Putamen (tissue), 1 donor: ENCODE results near the gene FOXM1.

Experiments used
- DNase-seq: peaks from one replicate; pipeline ENCODE4 v3.0.0-alpha.2; 2016; ENCODE audit warnings: low spot score

Gene FOXM1, protein sequence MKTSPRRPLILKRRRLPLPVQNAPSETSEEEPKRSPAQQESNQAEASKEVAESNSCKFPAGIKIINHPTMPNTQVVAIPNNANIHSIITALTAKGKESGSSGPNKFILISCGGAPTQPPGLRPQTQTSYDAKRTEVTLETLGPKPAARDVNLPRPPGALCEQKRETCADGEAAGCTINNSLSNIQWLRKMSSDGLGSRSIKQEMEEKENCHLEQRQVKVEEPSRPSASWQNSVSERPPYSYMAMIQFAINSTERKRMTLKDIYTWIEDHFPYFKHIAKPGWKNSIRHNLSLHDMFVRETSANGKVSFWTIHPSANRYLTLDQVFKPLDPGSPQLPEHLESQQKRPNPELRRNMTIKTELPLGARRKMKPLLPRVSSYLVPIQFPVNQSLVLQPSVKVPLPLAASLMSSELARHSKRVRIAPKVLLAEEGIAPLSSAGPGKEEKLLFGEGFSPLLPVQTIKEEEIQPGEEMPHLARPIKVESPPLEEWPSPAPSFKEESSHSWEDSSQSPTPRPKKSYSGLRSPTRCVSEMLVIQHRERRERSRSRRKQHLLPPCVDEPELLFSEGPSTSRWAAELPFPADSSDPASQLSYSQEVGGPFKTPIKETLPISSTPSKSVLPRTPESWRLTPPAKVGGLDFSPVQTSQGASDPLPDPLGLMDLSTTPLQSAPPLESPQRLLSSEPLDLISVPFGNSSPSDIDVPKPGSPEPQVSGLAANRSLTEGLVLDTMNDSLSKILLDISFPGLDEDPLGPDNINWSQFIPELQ

DNA sequence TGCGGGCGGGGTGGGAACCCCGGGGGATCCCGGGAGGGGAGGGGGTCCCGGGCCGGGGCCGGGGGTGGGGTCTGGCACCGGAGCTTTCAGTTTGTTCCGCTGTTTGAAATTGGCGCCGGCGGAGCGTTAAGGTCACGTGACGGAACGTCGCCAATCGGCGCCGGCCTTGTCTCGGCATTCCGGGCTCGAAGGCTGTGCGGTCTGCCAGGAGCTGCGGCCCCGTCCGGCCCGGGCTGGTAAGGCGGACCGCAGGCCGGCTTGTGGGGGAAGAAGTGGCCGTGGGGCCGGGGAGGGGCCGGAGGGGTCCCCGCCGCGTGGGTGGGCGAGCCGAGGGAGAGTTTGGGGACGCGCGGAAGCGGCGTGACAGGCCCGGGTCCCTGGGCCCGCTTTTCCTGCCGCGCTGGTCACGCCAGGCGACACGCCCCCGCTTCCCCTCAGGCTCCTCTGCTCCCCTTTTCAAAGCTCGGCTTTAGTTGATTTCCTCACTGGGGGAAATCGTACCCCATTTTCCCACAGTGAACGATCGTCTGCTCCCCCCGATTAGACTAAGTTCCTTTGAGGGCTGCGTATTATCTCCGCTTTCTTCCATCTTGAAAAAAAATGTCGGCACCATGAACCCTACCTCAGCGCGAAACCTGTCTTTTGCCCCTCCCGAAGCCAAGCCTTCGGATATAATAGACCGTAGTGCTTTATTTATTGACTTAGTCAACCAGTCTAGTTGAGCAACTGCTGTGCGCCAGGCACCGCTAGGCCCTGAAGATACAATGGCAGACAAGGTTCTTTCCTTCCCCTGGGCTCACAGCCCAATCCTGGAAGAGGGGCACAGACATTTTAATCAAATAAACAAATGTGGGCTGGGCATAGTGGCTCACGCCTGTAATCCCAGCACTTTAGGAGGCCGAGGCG lies at the start of gene FOXM1, which contains the start of gene RHNO1:
TSS of gene FOXM1 (minus strand) at position 128 of the 906 bp plus-strand sequence. CDS start 2,696 bp downstream, outside the sequence.
TSS of gene RHNO1 (plus strand) at position 177 of the 906 bp plus-strand sequence. CDS start 8,144 bp downstream, outside the sequence.
- DNase-seq = peak; percentile 91

DNA sequence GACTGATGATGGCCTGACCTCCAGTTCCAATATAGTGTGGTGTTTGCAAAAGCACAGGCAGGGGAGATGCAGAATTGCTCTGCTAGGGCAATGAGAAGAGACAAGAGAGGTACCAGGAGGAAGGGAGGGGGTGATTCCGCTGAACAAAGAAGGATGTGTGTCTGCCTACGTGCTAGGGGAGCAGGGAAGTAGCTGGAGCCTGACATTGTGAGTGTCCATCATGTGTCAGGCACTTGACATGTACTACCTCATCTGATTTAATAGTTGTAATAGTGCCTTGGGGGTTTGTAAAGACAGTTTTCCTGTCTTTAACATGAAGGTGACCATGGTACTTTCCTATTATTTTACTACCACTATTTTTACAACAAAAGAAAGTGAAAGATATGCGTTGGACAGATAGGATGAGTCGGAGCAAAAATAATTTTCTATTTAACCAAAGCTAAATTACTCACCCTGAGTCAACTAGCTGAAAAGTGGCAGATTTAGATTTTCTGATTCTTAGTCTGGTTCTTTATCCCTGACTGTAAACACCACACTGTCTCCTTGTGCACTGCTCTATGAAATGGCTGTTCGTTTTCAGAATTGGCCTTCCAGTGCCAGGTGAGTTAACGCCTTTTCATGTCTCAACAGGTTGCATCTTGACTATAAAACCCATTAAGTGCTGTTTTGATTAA lies 48.5 kb upstream of the FOXM1 start:
- DNase-seq = no peak

DNA sequence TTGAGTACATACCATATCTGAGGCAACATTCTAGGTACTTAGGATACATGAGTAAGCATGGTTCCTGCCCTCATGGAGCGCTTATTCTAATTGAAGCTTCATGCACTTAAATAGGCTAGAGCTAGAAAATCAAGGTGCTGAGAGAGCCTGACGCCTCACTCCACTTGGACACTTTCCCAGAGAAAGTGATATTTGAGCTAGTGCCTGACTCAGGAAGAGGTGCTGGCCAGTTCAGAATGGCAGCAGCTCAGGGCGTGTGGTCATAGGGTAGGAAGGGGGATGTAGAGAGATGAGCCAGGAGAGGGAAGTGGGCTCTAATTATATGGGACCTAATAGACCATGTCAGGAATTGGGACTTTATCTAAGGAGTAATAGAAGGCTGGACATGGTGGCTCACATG lies 47.0 kb upstream of the FOXM1 start:
- no peak for DNase-seq

DNA sequence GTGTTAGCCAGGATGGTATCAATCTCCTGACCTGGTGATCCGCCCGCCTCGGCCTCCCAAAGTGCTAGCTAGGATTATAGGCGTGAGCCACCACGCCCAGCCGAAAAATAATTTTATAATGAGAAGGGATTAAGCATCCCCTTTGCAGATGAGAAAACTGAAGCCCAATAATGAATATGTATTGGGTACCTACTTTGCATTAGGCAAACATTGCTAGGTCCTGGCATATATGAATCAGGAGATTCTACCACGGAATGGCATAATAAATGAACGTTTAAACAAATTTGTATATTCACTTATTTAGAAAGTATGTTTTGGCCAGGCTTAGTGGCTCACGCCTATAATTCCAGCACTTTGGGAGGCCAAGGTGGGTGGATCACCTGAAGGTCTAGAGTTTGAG lies 46.1 kb upstream of the FOXM1 start:
- no peak for DNase-seq

DNA sequence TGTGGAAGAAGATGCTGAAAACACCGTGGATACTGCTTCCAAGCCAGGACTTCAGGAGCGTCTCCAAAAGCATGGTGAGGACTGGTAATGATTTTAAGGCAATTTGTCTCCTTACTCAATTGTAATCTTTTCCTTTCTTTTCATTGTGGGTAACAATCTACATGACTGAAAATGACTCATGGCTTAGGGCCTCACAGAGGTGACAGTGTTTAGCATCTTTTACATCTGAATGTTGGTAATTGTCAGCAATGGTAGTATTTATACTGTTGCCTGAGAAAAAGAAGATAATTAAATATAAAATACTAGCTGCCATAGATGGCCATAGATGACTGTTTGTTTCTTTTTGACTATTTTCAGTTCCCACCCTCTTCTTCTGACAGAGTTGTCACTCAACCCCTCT lies 45.4 kb upstream of the FOXM1 start:
- no peak for DNase-seq

DNA sequence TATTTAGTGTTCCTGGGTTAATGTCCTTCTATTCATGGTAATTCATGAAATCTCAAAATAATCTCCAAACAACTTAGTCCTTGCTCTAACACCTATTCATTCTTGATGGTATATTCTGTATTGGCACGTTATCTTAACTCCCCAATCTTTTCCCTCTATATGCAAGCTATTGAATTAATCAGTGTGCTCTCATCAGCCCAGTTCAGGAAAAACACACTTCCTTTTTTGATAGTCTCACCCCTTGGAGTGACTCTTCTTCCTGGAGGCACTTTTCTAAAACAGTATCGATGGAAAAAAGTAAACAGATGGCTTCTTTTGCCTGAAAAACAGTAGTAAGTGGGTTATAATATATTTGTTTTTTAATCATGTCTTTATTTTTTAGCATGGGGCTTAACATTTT lies 42.3 kb upstream of the FOXM1 start:
- no peak for DNase-seq

DNA sequence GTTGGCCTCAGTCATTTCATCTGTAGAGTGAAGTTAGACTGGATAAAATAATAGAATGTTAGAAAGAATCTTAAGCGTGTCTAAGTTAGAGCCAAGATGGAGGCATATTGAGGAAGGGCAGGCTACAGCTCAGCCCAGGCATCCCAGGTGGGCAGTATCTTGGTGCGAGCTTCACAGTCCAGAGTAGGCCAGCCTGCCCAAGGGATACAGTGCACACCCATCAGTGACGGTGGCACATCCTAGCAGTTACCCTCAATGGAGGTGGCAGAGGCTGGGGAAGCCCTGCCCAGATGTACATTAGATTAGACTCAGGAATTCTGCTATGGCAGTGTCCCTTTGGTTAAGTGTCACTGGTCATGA lies 35.2 kb upstream of the FOXM1 start:
- no peak for DNase-seq

DNA sequence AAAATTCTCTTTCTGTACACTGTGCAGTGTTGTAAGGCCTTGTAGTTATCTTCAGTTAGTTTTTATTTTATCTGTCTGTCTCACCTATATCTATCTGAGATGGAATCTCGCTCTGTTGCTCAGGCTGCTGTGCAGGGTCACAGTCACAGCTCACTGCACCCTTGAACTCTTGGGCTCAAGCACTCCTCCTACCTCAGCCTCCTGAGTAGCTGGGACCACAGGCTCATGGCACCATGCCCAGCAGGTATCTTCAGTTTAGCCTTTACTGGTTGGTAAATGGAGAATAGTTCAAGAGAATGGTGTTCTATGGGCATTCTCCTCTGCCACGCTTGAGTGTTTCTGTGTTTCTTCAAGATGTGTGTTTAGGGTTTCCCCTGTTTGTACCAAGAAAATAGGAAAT lies 27.3 kb upstream of the FOXM1 start:
- no peak for DNase-seq

DNA sequence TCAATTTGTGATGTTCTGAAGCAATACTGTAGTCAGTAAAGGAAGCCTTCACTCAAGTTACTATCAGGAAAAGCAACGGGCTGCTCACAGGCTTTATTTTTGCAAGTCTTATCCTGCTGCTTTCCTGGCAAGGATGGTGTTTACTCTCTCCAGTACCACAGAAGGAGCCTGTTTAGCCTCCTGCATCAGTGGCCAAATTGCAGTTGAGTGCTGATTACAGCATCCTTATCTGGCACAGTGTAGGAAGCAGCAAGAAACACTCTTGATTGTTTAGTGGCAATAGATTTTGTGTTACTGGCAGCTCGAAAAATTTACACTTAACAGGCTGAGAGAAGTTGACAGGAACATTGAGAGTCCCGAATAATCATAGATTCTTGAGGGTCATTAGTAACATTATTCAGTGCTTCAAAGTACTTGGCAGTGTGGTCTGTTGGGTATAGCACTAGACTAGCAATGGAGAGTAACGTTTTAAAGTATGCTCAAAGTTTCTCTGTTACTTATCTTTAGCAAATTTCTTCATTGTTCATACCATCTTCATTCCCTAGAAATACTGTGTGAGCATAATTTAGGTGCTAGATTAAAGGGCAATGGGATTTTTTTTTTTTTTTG lies 25.4 kb upstream of the FOXM1 start:
- DNase-seq = peak; percentile 76

DNA sequence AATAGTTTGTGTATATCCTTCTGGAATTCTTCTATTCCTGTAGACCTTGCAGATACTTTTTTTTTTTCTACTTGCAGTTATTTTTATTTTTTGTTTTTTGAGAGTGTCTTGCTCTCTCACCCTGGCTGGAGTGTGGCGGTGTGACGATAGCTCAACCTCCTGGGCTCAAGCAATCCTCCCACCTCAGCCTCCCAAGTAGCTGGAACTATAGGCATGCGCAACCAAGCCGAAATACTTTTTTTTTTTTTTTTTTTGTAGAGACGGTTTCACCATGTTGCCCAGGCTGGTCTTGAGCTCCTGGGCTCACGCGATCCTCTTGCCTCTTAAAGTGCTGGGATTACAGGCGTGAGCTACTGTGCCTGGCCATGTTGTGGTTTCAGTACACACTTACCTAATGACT lies 23.7 kb upstream of the FOXM1 start:
- DNase-seq = no peak

DNA sequence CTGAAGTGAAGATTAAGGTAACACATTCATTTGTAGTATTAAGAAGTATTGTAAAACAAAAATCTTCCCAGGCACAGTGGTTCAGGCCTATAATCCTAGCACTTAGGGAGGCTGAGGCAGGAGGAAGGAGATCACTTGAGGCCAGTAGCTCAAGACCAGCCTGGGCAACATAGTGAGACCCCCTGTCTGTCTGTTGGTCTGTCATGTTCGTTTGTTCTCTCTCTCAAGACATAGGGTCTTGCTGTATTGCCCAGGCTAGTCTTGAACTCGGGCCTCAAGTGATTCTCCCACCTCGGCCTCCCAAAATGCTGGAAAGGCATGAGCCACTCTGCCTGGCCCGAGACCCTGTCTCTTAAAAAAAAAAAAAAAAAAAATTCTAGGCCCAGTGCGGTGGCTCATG lies 20.4 kb upstream of the FOXM1 start:
- DNase-seq = no peak

DNA sequence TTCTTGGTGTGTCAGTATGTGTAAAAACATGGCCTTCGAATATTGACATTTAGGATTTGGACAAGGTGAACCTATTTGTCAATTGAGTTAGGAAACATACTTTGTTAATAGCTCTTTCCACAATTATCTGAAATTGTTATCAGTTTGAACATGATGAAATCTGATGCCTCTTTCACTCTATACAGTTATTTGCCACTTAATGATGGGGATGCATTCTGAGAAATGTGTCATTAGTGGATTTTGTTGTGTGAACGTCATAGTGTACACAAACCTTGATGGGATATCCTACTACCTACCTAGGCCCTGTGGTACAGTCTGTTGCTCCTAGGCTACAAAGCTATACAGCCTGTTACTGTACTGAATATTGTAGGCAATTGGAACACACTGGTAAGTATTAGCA lies 18.5 kb upstream of the FOXM1 start:
- DNase-seq = no peak

DNA sequence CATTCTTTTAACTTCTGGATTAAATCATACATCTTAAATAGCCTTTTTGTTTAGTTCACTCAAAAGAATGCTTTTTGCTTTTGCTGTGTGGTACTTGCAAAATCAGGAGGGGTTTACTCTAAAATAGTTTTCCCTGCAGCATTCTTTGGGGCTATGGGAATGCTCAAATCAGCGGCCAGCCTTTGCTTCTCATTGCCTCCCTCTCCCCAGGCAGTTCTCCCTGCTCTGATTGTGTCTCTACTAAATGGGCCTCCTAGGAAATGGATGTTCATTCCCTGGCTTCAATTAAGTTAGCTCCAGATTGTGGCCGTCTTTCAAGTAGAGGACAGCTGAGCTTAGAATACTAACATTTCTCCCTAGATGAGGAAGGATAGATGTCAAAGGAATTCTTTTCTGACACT lies 18.1 kb upstream of the FOXM1 start:
- no peak for DNase-seq

DNA sequence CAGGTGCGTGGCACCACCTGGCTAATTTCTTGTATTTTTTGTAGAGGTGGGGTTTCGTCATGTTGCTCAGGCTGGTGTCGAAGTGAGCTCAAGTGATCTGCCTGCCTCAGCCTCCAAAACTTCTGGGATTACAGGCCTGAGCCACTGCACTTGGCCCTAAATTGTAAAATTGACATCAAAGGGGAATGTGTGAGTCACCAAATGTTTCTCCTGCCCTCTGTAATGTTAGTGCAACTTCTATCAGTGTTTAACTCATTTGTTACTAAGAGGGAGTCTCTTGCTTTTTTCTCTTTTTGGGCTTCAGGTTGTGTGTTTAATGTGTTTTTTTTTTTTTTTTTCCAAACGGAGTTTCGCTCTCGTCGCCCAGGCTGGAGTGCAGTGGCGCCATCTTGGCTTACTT lies 16.0 kb upstream of the FOXM1 start:
- DNase-seq = no peak

DNA sequence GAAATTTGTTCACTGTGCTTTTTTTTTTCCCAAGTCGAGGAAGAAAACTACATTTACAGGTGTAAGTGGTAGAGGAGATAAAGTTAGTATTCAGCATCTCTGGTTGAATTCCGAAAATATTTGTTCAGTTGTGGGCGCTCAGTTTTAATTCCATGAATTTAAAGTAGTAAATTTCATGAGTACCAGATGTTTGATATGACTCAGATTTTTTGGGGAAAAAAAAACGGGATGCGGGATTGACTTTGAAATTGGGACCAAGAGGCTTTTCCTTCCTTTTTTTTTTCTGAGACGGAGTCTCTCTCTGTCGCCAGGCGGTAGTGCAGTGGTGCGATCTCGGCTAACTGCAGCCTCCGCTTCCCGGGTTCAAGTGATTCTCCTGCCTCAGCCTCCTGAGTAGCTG lies 15.3 kb upstream of the FOXM1 start:
- no peak for DNase-seq

DNA sequence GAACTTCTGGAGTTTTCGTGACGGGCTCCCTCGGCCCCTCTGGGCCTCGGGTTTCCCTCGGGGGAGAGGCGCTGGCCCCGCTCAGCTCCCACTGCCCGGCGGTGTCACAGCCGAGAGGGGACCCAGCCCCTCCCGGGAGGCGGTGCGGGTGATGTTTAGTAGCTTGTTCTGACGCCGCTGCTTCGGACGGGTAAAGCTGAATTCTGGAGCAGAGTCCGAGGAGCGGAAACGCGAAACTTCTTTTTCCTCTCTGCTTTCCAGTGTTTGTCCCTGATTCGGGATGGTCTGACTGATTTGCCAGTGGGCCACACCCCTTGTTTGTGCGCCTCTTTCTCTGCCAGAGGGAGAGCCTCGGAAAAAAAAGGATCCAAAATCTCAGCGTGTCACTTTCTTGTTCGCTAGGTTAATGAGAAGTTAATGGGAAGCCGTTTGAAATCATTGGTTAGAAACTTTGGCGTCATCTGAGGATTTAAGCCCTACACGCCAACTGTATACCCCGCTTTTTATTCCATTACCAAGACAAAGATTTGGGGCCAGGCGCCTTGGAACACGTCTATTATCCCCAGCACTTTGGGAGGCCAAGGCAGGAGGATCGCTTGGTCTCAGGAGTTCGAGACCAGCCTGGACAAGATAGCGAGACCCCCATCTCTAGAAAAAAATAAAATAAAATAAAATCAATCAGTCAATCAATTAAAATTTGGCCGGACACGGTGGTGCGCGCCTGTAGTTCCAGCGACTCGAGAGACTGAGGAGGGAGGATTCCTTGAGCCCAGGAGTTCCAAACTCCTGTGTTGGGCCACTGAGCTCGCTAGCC lies 14.5 kb upstream of the FOXM1 start:
- DNase-seq = peak; percentile 47

DNA sequence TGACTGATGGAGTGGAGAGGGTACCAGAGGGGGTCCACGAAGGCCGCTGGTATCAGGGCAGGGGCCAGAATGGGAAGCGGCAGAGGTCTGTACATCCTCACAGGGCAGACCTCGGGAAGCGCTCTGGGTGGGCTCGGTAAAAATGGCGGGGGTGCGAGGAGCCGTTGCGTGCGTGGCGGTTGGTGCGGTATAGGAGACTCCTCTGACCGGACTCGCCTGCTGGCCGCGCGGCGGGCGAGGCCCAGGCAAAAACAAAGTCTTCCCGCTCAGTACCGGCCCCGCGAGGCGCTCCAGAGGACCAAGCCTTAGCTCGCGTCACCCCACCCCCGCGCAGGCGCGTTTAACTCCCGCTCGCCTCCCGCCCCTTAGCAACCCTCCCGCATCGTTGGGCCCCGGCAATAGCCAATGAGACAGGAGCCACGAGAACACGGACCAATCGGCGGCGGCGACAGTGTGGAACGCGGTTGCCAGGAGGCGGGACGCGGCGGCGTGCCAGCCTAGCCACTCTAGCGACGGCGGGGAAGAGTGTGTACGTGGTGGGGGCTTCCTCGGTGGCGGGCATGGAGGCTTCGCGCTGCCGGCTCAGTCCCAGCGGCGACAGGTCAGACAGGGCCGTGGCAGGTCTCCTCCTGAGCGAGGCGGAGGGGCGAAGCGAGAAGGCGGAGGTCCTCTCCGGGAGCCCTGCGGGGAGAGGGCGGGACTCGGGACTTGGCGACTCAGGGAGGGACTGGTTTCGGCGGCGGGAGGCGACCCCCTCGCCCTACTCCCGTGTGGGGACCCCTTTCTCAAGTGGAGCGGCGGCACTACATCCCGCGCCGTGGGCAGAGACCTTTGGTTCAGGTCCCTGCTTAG lies 13.6 kb upstream of the FOXM1 start, which contains the start of gene TULP3:
TSS of gene TULP3 (plus strand) at position 504 of the 852 bp plus-strand sequence. CDS start at position 561, 57 bp downstream.
- DNase-seq = peak; percentile 98

DNA sequence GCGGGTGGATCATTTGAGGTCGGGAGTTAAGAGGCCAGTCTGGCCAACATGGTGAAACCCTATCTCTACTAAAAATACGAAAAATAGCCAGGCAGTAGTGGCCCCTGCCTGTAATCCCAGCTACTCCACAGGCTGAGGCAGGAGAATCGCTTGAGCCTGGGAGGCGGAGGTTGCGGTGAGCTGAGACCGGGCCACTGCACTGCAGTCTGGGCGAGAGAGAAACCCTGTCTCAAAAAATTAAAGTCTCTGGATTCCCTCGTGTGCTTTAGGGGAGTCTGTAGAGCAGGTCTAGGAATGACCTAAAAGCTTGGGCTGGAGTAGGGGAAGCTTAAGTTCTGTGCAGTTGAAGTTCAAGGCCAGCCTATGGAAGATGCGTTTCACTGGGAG lies 13.0 kb upstream of the FOXM1 start:
- no peak for DNase-seq

DNA sequence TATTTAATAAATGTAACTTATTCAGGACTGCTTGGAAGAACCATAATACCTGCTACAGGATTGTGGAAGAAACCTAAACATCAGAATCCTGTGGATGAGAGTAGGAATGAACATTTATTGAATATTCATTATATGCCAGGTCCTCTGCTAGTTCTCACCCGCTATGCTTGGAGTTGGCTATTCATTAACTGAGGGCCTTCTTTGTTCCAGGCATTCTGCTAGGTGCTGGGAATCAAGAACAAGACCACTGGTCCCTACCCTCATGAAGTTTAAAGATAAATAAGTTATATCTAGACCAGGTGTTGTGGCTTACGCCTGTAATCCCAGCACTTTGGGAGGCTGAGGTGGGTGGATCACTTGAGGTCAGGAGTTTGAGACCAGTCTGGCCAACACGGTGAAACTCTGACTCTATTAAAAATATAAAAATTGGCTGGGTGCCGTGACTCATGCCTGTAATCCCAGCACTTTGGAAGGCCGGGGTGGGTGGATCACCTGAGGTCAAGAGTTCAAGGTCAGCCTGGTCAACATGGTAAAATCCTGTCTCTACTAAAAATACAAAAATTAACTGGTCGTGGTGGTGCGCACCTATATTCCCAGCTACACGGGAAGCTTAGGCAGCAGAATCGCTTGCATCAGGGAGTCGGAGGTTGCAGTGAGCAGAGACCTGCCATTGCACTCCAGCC lies 9.9 kb upstream of the FOXM1 start:
- DNase-seq = no peak
